SW480 (cell line): ENCODE results near the gene SEPTIN5.
A peak's percentile ranks its signal among the peaks of the same experiment; 100 is the strongest.

Source experiments
- DNase-seq: peaks from one replicate; pipeline ENCODE4 v3.0.0-alpha.2; 2016; ENCODE audit warnings: low spot score

The SEPTIN5 gene

GRCh38 chr22:19705181-19705934, 8.9 kb upstream of the SEPTIN5 start:
- no peak for DNase-seq

- DNase-seq: no peak
These were observed 7.6 kb upstream of the SEPTIN5 start for GRCh38 chr22:19706661-19707151.

GRCh38 chr22:19707347-19708290, 6.7 kb upstream of the SEPTIN5 start:
- DNase-seq: no peak

GRCh38 chr22:19708321-19709011, 5.8 kb upstream of the SEPTIN5 start:
- DNase-seq: no peak

- DNase-seq: no peak
These were observed 5.1 kb upstream of the SEPTIN5 start for GRCh38 chr22:19709063-19709769.

- no peak for DNase-seq
These were observed 4.1 kb upstream of the SEPTIN5 start for GRCh38 chr22:19710020-19710768.

- no peak for DNase-seq
These were observed 3.6 kb upstream of the SEPTIN5 start for GRCh38 chr22:19710769-19711106.

GRCh38 chr22:19713245-19713644, 1.1 kb upstream of the SEPTIN5 start:
- DNase-seq: no peak

GRCh38 chr22:19713650-19714311, 522 bp upstream of the SEPTIN5 start:
- DNase-seq: no peak

- no peak for DNase-seq
These were observed 1.1 kb downstream of the SEPTIN5 start for GRCh38 chr22:19715188-19715930.

GRCh38 chr22:19716041-19716828, 1.9 kb downstream of the SEPTIN5 start:
- DNase-seq: no peak

- DNase-seq: no peak
These were observed 2.5 kb downstream of the SEPTIN5 start for GRCh38 chr22:19716829-19717105.

- DNase-seq: no peak
These were observed 2.9 kb downstream of the SEPTIN5 start for GRCh38 chr22:19717181-19717580.

GRCh38 chr22:19717691-19718455, 3.6 kb downstream of the SEPTIN5 start:
- peak; percentile 42 for DNase-seq

- no peak for DNase-seq
These were observed 4.2 kb downstream of the SEPTIN5 start for GRCh38 chr22:19718456-19719049.

- DNase-seq: no peak
These were observed 4.8 kb downstream of the SEPTIN5 start for GRCh38 chr22:19719050-19719482.

- no peak for DNase-seq
These were observed 5.3 kb downstream of the SEPTIN5 start for GRCh38 chr22:19719488-19720021.
